ENCODE results near the gene LRFN5.
"Not testable (repeated sequence)": the region's sequence is repeated elsewhere in the genome, so short reads cannot be mapped to it uniquely, and the experiment has no call there.

LRFN5 gene

DNA sequence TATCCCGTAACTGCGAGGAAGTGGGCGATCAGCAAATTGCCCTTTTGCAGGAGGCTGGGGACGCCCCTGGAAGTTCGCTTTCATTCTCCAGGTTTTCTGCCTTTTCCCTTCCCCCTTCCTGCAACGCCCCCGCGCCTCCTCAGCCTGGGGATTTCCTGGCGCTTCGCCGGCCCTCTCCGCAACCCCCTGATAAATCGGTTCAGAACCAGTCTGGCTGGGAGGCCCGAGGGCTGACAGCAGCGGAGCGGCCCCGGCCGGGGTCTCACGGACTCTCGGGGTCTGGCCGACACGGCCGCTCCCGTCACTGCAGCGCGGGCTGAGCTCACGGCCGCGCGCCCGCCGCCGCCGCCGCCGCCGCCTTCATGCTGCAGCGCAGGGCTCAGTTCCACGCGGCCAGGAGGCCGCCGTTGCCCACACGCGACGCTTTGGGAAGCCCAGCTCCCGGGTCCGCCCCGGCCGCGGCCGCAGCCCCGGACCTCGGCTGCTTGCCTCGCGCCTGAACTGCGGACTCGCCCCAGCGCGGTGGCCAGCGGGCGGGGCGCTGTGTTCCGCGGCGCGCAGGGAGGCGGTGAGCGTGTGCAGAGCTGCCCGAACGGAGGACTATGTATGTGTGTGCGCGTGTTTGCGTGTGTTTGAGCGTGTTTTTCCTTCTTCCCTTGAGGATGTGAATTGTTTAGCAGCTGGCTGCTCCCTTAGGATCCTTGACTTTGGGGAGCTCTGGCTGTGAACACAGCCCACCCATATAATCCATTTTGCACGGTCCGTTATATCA, at the start of gene LRFN5:
Gene LRFN5 (plus strand): TSS at position 345 of the 772 bp plus-strand sequence.
- Mint-ChIP-seq H3K36me3 (no peaks in the 10 kb centered on the region), H3K4me1 (peaks cover 32% of the 10 kb centered on the region), H3K4me3 (peak within 1 kb of the TSS; percentile 53), H3K9me3 (no peaks in the 10 kb centered on the region), H3K27me3 (peaks cover 79% of the 10 kb centered on the region), H3K27ac (no peak within 1 kb of the TSS)
- ATAC-seq = peak; percentile 34

DNA sequence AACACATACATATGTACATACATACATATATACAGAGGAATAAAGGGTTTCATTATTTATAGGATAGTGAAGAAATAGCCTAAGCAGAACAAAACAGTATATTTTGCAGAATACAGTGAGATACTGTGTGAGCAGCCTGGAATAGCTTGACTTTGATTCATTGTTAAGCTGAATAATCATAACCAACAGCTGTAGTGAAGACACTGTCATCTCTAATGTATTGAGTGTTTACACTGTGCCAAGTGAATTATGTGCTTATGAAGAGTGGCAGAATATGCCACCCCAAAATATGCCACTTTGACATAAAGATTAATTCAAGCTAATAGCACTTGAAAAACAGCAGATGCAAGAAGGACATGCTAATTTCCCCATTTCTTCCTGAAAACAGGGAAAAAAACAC, 48.2 kb upstream of the LRFN5 start:
- no peak overlapping the region for H3K27ac Mint-ChIP-seq
- H3K4me3 Mint-ChIP-seq = no peak overlapping the region
- H3K27me3 Mint-ChIP-seq = no peaks in the 10 kb centered on the region
- H3K9me3 Mint-ChIP-seq = no peaks in the 10 kb centered on the region
- ATAC-seq = no peak
- H3K36me3 Mint-ChIP-seq = no peaks in the 10 kb centered on the region
- H3K4me1 Mint-ChIP-seq = no peaks in the 10 kb centered on the region

DNA sequence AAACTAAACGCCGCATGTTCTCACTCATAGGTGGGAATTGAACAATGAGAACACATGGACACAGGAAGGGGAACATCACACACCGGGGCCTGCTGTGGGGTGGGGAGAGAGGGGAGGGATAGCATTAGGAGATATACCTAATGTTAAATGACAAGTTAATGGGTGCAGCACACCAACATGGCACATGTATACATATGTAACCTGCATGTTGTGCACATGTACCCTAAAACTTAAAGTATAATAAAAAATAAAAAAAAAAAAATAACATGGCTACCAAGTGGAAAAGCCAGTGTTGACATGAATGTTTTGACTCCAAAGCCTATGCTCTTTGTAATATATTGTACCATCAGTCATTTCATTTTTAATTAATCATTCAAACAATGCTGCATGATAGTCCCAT, 39.8 kb upstream of the LRFN5 start:
- not testable (repeated sequence) for ATAC-seq, H3K36me3 Mint-ChIP-seq, H3K4me1 Mint-ChIP-seq, H3K27me3 Mint-ChIP-seq, H3K4me3 Mint-ChIP-seq, H3K27ac Mint-ChIP-seq
- H3K9me3 Mint-ChIP-seq = peaks cover 11% of the 10 kb centered on the region

DNA sequence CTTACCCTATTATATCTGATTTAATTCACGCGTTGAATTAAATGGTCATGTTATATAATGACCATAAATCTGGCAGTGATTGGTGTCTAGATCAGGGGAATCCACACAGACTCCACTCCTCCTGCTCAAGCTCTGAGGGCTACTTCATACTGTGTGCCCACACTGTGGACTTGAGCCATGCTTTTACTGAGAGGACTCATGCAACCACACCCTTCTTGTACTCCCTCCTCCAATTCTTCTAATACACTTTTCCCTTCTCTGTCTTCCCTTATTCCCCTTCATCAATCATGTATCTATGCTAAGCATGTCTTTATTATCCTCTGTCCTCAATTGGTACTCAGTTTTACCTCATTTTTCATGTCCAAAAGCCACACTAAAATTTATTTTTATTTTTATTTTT, 37.7 kb upstream of the LRFN5 start:
- no peak overlapping the region for H3K27ac Mint-ChIP-seq
- no peaks in the 10 kb centered on the region for H3K4me1 Mint-ChIP-seq
- H3K9me3 Mint-ChIP-seq = peaks cover 11% of the 10 kb centered on the region
- no peak for ATAC-seq
- no peak overlapping the region for H3K4me3 Mint-ChIP-seq
- no peaks in the 10 kb centered on the region for H3K27me3 Mint-ChIP-seq
- H3K36me3 Mint-ChIP-seq = no peaks in the 10 kb centered on the region

DNA sequence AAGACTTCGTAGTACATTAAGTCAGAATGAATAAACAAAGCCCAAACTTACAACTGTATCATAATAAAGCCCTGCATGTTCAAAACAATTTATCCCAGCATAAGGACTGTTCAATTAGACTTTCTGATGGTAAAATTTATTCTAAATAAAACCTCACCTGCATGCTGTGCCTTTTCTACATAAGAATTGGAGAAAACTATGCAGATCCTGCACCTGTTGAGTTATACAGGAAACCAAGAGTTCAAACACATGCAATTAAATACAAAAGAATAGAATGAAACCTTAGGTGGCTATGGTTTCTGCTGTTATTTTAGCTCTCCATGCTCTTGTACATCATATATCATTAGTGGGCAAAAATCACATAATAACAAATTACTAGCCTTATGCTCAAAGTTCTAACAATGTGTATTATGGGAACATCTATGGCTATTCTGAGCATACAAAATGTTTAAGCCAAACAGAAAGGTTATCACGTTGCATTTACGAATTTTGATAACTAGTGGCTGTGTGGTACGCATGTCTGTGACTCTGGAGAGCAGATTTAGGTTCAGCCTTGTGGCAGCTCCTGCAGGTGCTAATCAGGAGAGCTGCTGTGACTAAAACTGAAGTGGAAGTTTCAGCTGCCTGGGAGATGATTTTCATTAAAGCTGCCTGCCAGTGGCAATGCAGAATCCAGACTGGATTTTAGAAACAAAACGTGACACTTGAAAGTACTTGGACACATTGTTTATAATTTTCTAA, 36.1 kb upstream of the LRFN5 start:
- Mint-ChIP-seq H3K27me3 (no peaks in the 10 kb centered on the region), H3K4me1 (no peaks in the 10 kb centered on the region), H3K36me3 (no peaks in the 10 kb centered on the region), H3K27ac (no peak overlapping the region), H3K9me3 (peaks cover 8% of the 10 kb centered on the region), H3K4me3 (no peak overlapping the region)
- no peak for ATAC-seq

DNA sequence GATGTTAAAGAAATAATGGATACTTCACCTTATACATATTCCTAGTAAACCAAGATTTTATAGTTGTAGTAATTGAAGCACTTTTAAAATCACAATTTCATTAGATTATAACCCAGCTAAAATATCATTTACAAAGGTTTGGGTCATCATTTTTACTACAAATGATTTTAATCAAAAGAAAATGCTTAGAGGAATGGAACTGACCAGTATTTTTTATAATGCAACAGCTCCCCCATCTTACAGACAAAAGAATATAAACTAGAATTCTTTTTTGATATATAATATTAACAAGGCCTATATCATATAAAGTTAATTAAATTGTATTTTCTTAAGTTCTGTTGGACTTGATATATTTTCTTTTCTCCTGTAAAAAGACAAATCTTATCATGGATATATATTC, 20.4 kb upstream of the LRFN5 start:
- no peak overlapping the region for H3K27ac Mint-ChIP-seq

DNA sequence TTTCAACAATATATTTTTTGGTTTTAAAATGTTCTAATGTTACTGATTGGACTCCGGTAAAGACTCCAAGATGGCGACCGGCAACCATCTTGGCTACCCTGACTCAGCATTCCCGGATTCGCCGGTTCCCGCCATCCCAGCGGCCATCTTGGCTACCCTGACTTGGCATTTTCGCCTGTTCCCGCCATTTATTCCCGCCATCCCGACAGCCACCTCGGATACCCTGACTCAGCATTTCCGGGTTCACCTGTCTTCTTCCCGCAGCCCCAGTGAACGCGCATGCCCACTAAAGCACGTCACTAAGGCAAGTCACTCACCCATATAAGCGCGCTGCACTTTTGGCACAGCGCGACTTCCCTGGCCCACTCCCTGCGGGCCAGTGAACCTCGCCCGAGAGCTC, 9.0 kb upstream of the LRFN5 start:
- Mint-ChIP-seq H3K27ac (no peak overlapping the region), H3K9me3 (peaks cover 3% of the 10 kb centered on the region), H3K36me3 (no peaks in the 10 kb centered on the region), H3K4me3 (no peak overlapping the region), H3K4me1 (no peaks in the 10 kb centered on the region), H3K27me3 (no peaks in the 10 kb centered on the region)
- no peak for ATAC-seq

More for the DNA sequence above, 20.4 kb upstream of the LRFN5 start:
- Mint-ChIP-seq H3K36me3 (no peaks in the 10 kb centered on the region), H3K27me3 (no peaks in the 10 kb centered on the region), H3K4me3 (no peak overlapping the region), H3K9me3 (no peaks in the 10 kb centered on the region), H3K4me1 (no peaks in the 10 kb centered on the region)
- no peak for ATAC-seq

DNA sequence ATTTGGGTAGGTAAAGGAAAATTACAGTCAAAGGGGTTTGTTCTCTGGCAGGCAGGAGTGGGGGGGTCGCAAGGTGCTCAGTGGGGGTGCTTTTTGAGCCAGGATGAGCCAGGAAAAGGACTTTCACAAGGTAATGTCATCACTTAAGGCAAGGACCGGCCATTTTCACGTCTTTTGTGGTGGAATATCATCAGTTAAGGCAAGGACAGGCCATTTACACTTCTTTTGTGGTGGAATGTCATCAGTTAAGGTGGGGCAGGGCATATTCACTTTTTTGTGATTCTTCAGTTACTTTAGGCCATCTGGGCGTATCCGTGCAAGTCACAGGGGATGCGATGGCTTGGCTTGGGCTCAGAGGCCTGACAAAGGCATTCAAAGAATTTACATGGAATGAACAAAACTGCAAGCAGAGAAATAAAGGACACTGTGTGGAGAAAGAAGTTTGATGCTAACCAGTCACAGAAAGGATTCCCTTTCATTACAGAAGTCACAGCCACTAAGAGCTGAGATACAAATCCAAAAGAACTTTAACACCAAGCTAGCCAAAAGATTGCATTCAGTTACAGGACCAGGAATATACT, 6.8 kb upstream of the LRFN5 start:
- H3K27ac Mint-ChIP-seq, H3K4me1 Mint-ChIP-seq: not testable (repeated sequence)

DNA sequence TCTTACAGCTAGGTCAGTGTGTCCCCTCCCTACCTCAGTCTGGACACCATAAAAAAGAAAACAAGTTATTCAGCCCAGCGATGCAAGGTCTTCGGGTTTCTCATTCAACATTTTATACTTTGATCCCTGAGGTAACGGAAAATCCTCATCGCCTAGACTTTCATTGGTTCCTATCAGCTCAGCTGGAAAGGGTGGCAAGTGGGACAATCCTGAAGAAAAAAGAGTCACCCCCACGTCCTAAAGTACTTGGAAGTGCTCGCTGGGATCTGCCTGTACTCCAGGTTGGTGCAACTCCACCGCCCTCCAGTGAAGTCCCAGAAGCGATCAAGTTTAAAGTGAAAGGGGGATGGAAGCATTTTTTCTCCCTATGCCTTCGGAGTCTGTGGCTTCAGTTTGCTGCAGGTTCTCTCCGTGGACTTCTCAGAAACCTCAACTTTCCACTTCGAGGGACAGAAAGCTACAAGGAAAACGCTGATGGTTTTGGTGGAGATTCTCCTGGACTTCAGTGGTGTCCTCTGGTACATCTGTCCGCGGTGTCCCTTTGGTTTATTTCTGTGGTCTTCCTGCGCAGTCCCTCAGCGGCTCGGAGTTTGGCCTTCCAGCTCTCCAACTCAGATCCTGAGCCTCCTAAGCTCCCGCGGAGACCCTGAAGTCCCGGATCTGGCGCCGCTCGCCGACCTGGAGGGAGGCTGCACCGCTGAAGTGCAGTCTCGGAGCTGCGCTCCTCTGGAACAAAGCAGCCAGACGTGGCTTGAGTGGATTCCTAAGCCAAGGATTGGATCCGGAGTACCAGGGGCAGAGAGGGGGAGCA, 1.8 kb upstream of the LRFN5 start:
- H3K9me3 Mint-ChIP-seq = no peaks in the 10 kb centered on the region
- peaks cover 32% of the 10 kb centered on the region for H3K4me1 Mint-ChIP-seq

More for the DNA sequence above, 6.8 kb upstream of the LRFN5 start:
- not testable (repeated sequence) for H3K36me3 Mint-ChIP-seq, H3K9me3 Mint-ChIP-seq, ATAC-seq, H3K4me3 Mint-ChIP-seq
- H3K27me3 Mint-ChIP-seq = peaks cover 12% of the 10 kb centered on the region

DNA sequence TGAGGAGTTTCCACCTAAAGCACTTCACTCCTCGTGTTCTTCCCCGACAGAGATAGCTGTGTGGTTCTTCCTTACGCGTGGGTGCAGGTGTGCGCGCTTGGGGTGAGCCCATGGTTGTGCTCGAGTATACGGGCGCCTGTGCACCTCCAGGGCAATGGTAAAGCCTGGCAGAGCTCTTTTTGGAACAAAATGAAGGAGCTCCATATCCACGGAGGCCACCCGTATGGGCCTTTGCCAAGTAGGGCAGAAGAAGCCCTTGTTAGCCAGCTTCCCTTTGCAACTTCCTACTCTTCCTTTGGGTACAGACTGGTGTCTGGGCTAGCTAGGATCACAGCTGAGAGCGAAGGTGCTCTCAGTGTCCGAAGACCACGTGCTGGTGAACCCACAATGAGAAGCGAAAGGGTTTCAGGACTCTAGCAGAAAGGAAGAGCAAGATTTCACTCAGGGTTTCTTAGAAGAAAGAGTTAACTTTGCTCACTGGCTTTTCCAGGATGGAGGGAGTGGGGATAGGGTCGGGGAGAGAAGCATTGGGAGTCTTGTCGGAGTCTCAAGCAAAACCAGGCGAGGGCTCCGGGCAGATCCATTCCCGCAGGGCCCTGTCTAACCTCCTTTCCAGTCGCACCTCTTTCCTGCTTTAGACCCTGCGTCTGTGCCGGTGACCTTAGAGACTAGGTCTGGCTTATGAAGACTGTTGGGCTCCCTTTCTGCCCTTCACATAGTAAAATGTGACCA, 960 bp upstream of the LRFN5 start:
- H3K4me1 Mint-ChIP-seq = peaks cover 32% of the 10 kb centered on the region

More for the DNA sequence above, 1.8 kb upstream of the LRFN5 start:
- Mint-ChIP-seq H3K27ac (no peak overlapping the region), H3K36me3 (no peaks in the 10 kb centered on the region), H3K4me3 (no peak overlapping the region), H3K27me3 (peaks cover 61% of the 10 kb centered on the region)
- ATAC-seq = no peak

DNA sequence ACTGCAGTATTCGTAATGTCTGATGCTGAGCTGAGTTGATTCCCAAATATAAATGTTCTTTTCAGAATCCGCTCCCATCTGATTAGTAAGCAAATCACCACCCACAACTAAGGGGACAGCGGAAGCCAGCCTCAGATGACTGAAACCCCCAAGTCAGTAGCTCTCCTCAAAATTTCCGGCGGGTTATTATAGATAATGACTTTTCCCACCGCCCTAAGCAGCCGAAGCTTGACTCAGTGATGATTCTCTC, 469 bp upstream of the LRFN5 start:
- peaks cover 32% of the 10 kb centered on the region for H3K4me1 Mint-ChIP-seq
- peaks cover 74% of the 10 kb centered on the region for H3K27me3 Mint-ChIP-seq
- no peaks in the 10 kb centered on the region for H3K9me3 Mint-ChIP-seq
- H3K27ac Mint-ChIP-seq = no peak overlapping the region
- no peak for ATAC-seq
- peak overlapping the region; percentile 28 for H3K4me3 Mint-ChIP-seq
- H3K36me3 Mint-ChIP-seq = no peaks in the 10 kb centered on the region

More for the DNA sequence above, 960 bp upstream of the LRFN5 start:
- no peak overlapping the region for H3K4me3 Mint-ChIP-seq
- H3K27me3 Mint-ChIP-seq = peaks cover 69% of the 10 kb centered on the region
- H3K36me3 Mint-ChIP-seq = no peaks in the 10 kb centered on the region
- no peak overlapping the region for H3K27ac Mint-ChIP-seq
- no peaks in the 10 kb centered on the region for H3K9me3 Mint-ChIP-seq
- ATAC-seq = no peak

DNA sequence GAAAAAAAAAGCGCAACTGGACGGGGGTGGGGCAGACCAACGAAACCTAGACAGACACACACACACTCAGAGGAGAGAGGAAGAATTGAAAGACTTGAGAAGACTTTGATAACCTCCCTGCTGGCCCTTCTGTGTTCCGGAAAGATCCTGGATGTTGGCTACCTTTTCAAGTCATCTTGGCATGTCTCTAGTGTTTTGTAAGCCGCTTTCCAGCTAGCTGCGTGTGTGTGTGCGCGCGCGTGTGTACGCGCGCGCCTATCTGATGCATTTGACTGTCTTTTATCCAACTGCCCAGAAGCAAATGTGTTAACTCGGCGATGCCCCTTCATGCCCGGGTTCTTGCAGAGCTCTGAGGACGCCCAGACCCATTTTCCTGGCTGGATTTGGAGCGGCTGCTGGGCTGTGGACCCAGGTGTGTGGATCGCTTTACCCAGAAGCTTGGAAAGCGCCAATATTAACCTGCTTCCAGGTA, 664 bp downstream of the LRFN5 start:
- H3K4me3 Mint-ChIP-seq = peak overlapping the region; percentile 53
- no peaks in the 10 kb centered on the region for H3K9me3 Mint-ChIP-seq
- H3K4me1 Mint-ChIP-seq = peaks cover 32% of the 10 kb centered on the region
- no peak for ATAC-seq
- no peaks in the 10 kb centered on the region for H3K36me3 Mint-ChIP-seq
- peaks cover 80% of the 10 kb centered on the region for H3K27me3 Mint-ChIP-seq
- no peak overlapping the region for H3K27ac Mint-ChIP-seq

DNA sequence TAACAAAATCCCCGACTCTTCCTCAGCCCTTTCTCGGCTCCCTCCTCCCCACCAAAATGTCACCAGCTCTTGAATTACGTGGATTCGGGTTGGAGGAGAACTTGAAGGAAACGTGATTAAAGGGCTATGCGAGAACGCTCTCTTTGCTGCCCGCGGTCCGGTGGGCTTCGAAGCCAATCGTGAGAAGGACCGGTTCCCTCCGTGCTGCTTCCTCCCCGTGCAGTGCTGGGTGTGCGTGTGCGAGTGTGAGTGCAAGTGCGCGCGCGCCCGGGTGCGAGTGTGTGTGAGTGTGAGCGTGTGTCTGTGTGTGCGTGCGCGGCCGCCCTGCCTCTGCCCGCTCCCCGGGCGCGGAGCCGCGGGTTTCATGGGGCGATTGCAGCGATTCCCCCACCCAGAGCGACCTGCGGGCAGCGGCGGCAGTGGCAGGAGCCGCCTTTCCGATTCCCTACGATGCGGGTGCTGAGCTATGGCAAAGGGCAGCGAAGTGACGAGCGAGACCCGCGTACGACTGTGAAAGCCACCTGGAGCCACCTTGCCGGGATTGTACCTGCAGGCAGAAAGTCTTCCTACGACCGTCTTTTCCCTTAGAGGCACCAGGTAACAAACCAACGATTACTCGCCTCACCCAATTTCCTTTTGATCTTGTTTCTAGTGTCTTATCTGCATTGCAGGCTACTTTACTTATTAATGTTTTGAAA, 1.4 kb downstream of the LRFN5 start:
- ATAC-seq = no peak
- H3K27ac Mint-ChIP-seq = no peak overlapping the region
- H3K4me1 Mint-ChIP-seq = peaks cover 32% of the 10 kb centered on the region
- no peak overlapping the region for H3K4me3 Mint-ChIP-seq
- H3K27me3 Mint-ChIP-seq = peaks cover 80% of the 10 kb centered on the region
- no peaks in the 10 kb centered on the region for H3K9me3 Mint-ChIP-seq
- H3K36me3 Mint-ChIP-seq = no peaks in the 10 kb centered on the region

DNA sequence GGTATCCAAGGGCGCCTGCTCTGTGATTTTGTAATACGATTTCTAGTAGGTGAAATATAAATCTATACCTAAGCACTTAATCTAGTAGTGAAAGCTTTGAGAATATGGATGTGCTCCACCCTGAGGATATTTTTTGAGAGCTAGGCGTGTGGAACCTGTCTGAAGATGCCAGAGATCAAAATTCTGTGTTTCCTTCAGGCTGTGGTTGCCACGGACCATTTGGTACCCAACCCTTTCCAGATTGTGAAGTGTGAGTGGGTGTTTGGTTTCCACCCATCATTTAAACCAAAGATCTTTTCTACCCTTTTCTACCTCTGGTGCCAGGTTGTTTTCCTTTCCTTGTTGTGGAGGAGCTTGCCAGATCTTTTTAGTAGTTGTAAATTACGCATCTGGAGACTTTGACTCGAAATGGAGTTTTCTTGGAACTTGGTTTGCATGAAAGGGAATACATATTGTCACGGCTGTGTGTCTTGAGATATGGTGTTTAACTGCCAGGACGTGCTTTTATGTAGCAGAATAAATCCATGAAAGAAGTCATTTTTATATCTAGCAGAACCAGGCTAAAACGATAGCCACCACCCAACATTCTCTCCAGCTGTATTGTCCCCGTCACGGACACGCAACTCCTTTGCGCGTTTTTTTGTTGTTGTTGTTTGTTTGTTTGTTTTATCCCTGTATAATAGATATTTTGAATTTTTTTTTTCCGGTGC, 2.2 kb downstream of the LRFN5 start:
- no peak for ATAC-seq
- Mint-ChIP-seq H3K36me3 (no peaks in the 10 kb centered on the region), H3K4me3 (no peak overlapping the region), H3K27me3 (peaks cover 79% of the 10 kb centered on the region), H3K4me1 (peaks cover 32% of the 10 kb centered on the region), H3K9me3 (no peaks in the 10 kb centered on the region), H3K27ac (no peak overlapping the region)
